ENCODE data around the gene ADAMTS15. TPM values are rescaled to one million over a fixed set of nuclear protein-coding genes. Genes with fewer than 3 reads are reported as not detected.
A peak's percentile ranks its signal among the peaks of the same experiment; 100 is the strongest.

The ADAMTS15 gene
- total and polyA plus RNA-seq, 2 of the 4 experiments (the other 2 are of a cell fraction) = 3.0 to 5.0 TPM

DNA sequence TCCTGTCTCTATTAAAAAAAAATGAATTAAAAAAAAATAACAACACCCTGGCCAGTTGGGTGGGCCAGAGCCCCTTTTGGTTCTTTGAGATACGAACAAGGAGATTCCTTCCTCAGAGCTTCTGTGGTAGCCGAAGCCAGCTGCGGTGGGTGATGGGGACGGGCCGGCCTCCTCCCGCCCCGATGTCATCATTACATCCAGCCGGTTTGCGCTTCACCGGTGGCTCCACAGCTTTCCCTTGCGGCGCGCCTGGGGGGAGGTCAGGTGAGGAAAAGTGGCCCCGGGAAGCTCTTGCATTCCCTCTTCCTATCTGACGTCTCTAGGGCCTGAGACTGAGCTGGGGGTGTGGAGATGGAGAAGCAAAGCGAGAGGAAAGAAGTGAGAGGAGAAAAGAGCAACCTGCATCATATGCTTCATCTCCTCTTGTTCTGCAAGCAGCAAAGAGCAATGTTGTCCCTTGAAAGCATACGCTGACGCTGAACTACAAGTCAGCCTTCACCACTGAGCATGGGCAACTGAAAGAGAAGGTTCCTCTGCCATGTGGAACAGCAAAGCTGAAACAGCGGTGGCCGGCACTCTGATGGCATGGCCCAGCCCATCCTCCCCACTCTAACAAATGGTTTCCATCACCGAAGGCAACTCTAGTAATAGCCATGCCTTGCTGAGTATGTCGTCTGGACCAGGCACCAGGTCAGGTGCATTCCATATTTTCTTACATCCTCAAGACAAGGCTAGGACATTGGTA is 26.0 kb upstream of the ADAMTS15 start:
- Histone ChIP-seq H3K9me3 (ENCODE audit: control insufficient read depth, insufficient read depth, low read length) (no peaks in the 10 kb centered on the region; the same call in 1 of the 2 replicates), H4K8ac (ENCODE audit: low read depth in 2 of 2, low read length in 2 of 2) (no peak overlapping the region), H3K36me3 (ENCODE audit: control insufficient read depth, insufficient read depth, low read length) (peaks cover 2% of the 10 kb centered on the region; the same call in 1 of the 2 replicates), H4K20me1 (ENCODE audit: insufficient read depth, low read length) (no peaks in the 10 kb centered on the region; the same call in 1 of the 2 replicates), H3K4me1 (ENCODE audit: control insufficient read depth, insufficient read depth, low read length) (peaks cover 28% of the 10 kb centered on the region), H2AFZ (replicated peaks; ENCODE audit: low read length, poor library complexity) (no peak overlapping the region), H2AK9ac (replicated peaks; ENCODE audit: low read depth, low read length, poor library complexity) (no peak overlapping the region), H3K27me3 (ENCODE audit: control insufficient read depth, insufficient read depth, low read length) (peaks cover 37% of the 10 kb centered on the region), H2BK15ac (ENCODE audit: low read depth, low read length) (0 out of 3 replicates have a peak overlapping the region, but pooled peaks have one; percentile 20), H2BK120ac (ENCODE audit: low read depth, low read length) (no peak overlapping the region; the same call in 1 of the 2 replicates), H4K91ac (ENCODE audit: insufficient read depth, low read depth, low read length) (peak overlapping the region; percentile 29), H3K79me1 (ENCODE audit: low read depth in 1 of 2, low read length in 2 of 2) (no peaks in the 10 kb centered on the region), H2BK20ac (ENCODE audit: low read depth, low read length) (no peak overlapping the region), H3K56ac (ENCODE audit: extremely low read depth, insufficient read depth, low read length) (no peak overlapping the region), H3K23ac (ENCODE audit: low read depth, low read length) (no peak overlapping the region), H3K9ac (ENCODE audit: low read depth, low read length) (no peak overlapping the region), H3K4me2 (ENCODE audit: low read depth, low read length) (no peak overlapping the region), H3K14ac (replicated peaks; ENCODE audit: low read depth, low read length) (no peak overlapping the region), H2BK5ac (ENCODE audit: low read depth, low read length, poor library complexity, severe bottlenecking) (no peak overlapping the region), H4K5ac (ENCODE audit: low read depth, low read length) (no peak overlapping the region; the same call in 1 of the 2 replicates), H3K27ac (ENCODE audit: insufficient read depth, low read length) (no peak overlapping the region), H3K4me3 (ENCODE audit: insufficient read depth, low read depth, low read length) (no peak overlapping the region), H3K4ac (ENCODE audit: low read depth, low read length) (peak overlapping the region; percentile 32), H3K18ac (ENCODE audit: low read depth, low read length) (peak overlapping the region; percentile 17; the same call in 1 of the 2 replicates), H3K9me1 (ENCODE audit: insufficient read depth, low read length) (peaks cover 13% of the 10 kb centered on the region), H2AK5ac (ENCODE audit: low read depth, low read length) (no peak overlapping the region)
- intact Hi-C loops (cut with micrococcal nuclease) (no loop called here), in situ Hi-C loops (cut with MboI; ENCODE audit: low sequenced_read_pairs) (loop anchor here (25.0 kb wide), 2 partner anchors 1465 to 1640 kb away; no protein-coding TSS in a partner anchor), dilution Hi-C loops (cut with HindIII; ENCODE audit: low sequenced_read_pairs, unreplicated experiment) (no loop called here)
- no peak for TF ChIP-seq MAFK (IDR thresholded peaks at IDR 0.05; ENCODE audit: low read depth, low read length)
- no peak for TF ChIP-seq SMC3 (IDR thresholded peaks at IDR 0.05; ENCODE audit: low read depth, low read length)
- no peak for TF ChIP-seq CEBPB (IDR thresholded peaks at IDR 0.05; ENCODE audit: low read depth, low read length)
- TF ChIP-seq, protein P1, sequence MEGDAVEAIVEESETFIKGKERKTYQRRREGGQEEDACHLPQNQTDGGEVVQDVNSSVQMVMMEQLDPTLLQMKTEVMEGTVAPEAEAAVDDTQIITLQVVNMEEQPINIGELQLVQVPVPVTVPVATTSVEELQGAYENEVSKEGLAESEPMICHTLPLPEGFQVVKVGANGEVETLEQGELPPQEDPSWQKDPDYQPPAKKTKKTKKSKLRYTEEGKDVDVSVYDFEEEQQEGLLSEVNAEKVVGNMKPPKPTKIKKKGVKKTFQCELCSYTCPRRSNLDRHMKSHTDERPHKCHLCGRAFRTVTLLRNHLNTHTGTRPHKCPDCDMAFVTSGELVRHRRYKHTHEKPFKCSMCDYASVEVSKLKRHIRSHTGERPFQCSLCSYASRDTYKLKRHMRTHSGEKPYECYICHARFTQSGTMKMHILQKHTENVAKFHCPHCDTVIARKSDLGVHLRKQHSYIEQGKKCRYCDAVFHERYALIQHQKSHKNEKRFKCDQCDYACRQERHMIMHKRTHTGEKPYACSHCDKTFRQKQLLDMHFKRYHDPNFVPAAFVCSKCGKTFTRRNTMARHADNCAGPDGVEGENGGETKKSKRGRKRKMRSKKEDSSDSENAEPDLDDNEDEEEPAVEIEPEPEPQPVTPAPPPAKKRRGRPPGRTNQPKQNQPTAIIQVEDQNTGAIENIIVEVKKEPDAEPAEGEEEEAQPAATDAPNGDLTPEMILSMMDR (conservative IDR thresholded peaks at IDR 0.05; ENCODE audit: low read depth, low read length) = no peak
- TF ChIP-seq POLR2A (IDR thresholded peaks at IDR 0.05; ENCODE audit: low read depth, low read length) = no peak
- no peak for TF ChIP-seq CHD1 (IDR thresholded peaks at IDR 0.05; ENCODE audit: low read depth, low read length)
- no peak for TF ChIP-seq FOS (IDR thresholded peaks at IDR 0.05; ENCODE audit: low read depth, low read length)
- TF ChIP-seq, protein P2, sequence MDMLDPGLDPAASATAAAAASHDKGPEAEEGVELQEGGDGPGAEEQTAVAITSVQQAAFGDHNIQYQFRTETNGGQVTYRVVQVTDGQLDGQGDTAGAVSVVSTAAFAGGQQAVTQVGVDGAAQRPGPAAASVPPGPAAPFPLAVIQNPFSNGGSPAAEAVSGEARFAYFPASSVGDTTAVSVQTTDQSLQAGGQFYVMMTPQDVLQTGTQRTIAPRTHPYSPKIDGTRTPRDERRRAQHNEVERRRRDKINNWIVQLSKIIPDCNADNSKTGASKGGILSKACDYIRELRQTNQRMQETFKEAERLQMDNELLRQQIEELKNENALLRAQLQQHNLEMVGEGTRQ (IDR thresholded peaks at IDR 0.05; ENCODE audit: low read depth, low read length) = no peak
- no peak for TF ChIP-seq RCOR1 (IDR thresholded peaks at IDR 0.05; ENCODE audit: insufficient replicate concordance, low read length)
- no peak for TF ChIP-seq RAD21 (IDR thresholded peaks at IDR 0.05; ENCODE audit: low read length)
- TF ChIP-seq NFE2L2 (IDR thresholded peaks at IDR 0.05; ENCODE audit: low read depth, low read length) = no peak
- no peak for TF ChIP-seq MXI1 (IDR thresholded peaks at IDR 0.05; ENCODE audit: borderline replicate concordance, low read depth, low read length)
- TF ChIP-seq BHLHE40 (IDR thresholded peaks at IDR 0.05; ENCODE audit: low read depth, low read length) = no peak
- TF ChIP-seq, protein P3, sequence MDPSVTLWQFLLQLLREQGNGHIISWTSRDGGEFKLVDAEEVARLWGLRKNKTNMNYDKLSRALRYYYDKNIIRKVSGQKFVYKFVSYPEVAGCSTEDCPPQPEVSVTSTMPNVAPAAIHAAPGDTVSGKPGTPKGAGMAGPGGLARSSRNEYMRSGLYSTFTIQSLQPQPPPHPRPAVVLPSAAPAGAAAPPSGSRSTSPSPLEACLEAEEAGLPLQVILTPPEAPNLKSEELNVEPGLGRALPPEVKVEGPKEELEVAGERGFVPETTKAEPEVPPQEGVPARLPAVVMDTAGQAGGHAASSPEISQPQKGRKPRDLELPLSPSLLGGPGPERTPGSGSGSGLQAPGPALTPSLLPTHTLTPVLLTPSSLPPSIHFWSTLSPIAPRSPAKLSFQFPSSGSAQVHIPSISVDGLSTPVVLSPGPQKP (IDR thresholded peaks at IDR 0.05; ENCODE audit: borderline replicate concordance, low read depth, low read length) = no peak
- no TSS peak for BruUV-seq (replicated peaks)
- ChIA-PET POLR2A (ENCODE audit: unreplicated experiment) (no interaction called here), CTCF (interaction anchor here (0.7 kb wide), 1 partner anchor 110 kb away, joined by 3 read pairs; no protein-coding TSS in a partner anchor)
- DNase-seq (no peak), ATAC-seq (ENCODE audit: low read depth) (no peak)
- WGBS, 2 experiments (ENCODE audit: extremely low coverage in 2 of 2, insufficient read length in 1 of 2) = 73% methylated on average over 2 of the region's 22 CpGs; no CpG with 5 or more reads in 1 of the 2 experiments

Measured in IMR-90 (cell line).